LNCaP clone FGC (cell line): ENCODE results near the gene ECHS1.
"Not testable (repeated sequence)": the region's sequence is repeated elsewhere in the genome, so short reads cannot be mapped to it uniquely, and the experiment has no call there.

Source experiments
- DNase-seq: peaks from one replicate; pipeline ENCODE4 v3.0.0-alpha.2; 2011; ENCODE audit warnings: low read depth
- H3K4me3 ChIP-seq: 2 replicates; pipeline ENCODE4 v1.5.1; 2011; ENCODE audit warnings: mild to moderate bottlenecking, low read depth, low read length, control low read depth
- TF ChIP-seq, protein P1 (sequence below): IDR thresholded peaks from 2 replicates; pipeline ENCODE4 v1.5.1; 2012; ENCODE audit warnings: mild to moderate bottlenecking; ENCODE audit not compliant: control insufficient read depth, insufficient read depth; ENCODE audit errors: extremely low read depth

ECHS1 gene

DNA sequence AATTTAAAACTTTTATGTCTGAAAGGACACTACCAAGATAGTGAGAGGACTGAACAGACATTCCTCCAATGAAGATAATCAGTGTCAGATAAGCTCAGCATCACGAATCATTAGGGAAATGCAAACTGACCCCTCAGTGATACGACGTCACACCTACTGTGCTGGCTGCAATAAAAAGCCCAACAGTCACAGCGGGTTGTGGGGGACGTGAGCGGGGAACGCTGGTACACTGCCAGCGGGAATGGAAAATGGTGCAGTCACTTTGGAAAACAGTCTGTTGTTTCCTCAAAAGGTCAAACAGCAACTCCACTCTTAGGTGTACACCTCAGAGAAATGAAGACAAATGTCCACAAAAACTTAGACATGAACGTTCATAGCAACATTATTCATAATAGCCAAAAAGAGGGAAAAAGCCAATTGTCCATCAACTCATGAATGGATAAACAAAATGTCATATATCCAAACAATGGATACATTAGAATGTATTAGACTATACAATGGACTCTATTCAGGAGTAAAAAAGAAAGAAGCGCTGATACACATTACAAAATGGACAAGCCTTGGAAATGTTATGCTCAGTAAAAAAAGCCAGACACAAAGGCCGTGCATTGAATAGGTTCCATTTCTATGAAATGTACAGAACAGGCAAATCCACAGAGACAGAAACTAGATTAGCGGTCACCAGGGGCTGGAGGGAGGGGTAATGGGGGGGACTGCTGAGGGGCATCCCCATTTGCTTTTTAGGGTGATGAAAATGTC, 2.4 kb upstream of the ECHS1 start:
- TF ChIP-seq, protein P1, sequence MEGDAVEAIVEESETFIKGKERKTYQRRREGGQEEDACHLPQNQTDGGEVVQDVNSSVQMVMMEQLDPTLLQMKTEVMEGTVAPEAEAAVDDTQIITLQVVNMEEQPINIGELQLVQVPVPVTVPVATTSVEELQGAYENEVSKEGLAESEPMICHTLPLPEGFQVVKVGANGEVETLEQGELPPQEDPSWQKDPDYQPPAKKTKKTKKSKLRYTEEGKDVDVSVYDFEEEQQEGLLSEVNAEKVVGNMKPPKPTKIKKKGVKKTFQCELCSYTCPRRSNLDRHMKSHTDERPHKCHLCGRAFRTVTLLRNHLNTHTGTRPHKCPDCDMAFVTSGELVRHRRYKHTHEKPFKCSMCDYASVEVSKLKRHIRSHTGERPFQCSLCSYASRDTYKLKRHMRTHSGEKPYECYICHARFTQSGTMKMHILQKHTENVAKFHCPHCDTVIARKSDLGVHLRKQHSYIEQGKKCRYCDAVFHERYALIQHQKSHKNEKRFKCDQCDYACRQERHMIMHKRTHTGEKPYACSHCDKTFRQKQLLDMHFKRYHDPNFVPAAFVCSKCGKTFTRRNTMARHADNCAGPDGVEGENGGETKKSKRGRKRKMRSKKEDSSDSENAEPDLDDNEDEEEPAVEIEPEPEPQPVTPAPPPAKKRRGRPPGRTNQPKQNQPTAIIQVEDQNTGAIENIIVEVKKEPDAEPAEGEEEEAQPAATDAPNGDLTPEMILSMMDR, result no peak
- H3K4me3 ChIP-seq, result no peak overlapping the region
- DNase-seq, result no peak

DNA sequence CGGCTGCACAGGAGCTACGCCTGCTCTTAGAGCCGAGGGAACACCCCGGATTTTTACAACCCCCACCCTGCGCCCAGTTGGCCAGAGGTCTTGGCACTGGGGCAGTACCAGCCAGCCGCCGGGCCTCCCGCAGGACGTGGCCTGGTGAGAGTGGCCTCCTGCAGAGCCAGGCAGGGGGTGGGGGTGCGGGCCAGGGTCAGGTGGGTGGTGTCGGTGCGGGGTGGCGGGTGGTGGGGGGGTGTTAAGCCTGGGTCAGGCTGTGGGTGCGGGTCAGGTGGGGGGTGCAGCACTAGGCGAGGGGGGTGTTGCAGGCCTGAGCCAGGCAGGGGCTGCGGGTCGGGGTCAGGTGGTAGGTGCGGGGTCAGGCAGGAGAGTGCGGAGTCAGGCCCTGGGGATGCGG, 647 bp downstream of the ECHS1 start:
- TF ChIP-seq, protein P1, result no peak

DNA sequence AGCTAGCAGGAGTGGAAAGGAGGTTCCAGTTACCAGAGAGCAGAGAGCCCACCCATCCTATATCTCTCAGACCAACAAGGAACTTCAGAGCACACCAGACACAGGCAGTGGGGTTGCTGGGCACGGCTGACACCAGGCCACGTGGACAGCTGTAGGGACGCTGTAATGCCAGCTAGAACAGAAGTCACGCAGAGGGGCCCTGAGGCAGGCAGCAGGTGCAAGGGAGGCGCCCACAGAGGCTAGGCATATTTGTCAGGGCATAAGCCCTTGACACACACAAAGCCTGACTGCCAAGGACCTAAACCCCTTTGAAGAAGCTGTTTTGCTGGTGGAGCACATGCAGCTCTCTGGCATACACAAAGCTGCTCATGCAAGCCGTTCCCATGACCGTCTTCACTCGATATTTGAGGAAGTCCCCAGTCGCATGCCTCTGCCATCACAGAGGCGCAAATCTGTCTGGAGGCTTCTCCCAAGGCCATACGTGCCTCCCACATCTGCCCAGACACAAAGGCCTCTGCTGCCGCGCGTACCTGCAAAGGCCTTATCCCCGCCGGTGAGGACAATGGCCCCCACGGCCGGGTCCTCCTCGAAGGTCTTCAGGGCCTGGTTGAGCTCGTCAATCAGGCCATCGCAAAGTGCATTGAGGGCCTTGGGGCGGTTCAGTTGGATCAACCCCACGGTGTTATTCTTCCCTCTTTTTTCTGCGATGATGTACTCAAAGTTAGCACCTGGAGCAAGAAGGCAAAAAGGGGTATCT, 2.9 kb downstream of the ECHS1 start:
- no peak for DNase-seq
- TF ChIP-seq, protein P1, result no peak
- H3K4me3 ChIP-seq, result no peak overlapping the region

More for the DNA sequence above, 647 bp downstream of the ECHS1 start:
- H3K4me3 ChIP-seq, result peak overlapping the region; percentile 69
- no peak for DNase-seq

DNA sequence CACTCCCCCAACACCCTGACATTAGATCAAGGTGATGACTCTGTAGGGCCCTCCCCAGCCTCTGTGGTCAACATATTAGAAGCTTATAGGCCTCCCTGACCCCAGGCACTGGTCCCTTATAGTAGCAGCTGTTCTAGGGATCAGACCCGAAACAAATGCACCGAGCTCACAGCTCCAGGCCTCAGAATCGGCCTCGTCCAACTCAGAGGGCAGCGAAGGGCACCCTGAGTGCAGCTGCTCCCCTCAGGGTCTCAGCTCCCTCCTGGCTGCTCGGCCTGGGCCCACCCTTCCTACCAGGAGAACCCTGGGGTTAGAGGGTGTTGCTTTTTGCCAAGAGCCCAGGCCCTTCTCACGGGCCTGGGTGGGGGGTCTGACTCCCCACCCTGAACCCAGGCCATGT, 5.0 kb downstream of the ECHS1 start:
- TF ChIP-seq, protein P1, result no peak
- DNase-seq, result no peak
- H3K4me3 ChIP-seq, result no peak overlapping the region

DNA sequence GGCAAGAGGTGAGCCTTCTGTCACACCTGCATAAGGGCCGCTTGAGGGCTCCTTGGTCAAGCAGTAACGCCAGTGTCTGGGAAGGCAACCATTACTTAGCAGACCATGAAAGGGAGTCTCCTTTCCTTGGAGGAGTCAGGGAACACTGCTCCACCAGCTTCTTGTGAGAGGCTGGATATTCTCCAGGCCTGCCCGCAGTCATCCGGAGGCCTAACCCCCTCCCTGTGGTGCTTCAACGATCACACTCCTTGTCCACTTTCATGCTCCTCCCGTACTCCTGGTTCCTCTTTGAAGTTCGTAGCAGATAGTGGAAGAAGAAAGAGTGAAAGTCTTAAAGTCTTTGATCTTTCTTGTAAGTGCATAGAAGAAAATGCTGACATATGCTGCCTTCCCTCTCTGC, 5.7 kb downstream of the ECHS1 start:
- H3K4me3 ChIP-seq, DNase-seq: not testable (repeated sequence)

DNA sequence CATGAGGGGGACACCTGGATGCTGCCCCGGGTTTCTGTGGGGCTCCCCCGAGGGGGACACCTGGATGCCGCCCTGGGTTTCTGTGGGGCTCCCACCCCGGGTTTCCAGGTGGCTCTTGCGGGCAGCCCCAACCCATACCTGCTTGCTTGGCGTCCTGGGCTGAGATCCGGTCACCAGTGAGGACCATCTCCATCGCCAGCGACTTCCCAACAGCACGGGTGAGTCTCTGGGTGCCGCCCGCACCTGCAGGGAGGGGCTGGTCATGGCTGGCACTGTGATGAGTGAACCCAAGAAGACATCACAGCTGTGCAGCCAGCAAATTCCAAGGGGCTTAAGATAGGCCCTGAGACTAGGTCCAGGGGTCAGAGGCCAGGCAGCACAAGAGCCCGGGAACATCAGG, 6.4 kb downstream of the ECHS1 start:
- H3K4me3 ChIP-seq, result no peak overlapping the region

DNA sequence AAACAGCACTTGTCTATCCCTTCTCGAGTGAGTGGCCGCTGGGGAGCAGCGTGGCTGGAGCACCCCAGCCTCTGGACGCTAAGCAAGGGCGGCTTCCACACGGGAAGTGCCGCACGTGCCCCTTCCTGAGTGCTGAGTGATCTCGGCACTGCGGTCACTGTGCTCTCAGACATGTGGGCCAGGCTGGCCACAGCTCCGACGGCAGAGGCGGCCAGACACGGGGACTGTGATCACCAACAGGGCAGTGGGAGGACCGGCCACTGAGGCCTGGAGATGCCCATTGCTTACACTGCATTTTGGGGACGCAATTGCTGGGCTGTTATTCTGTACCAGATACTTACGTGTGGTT, 7.0 kb downstream of the ECHS1 start:
- DNase-seq, result no peak
- TF ChIP-seq, protein P1, result no peak
- H3K4me3 ChIP-seq, result no peak overlapping the region

More for the DNA sequence above, 6.4 kb downstream of the ECHS1 start:
- DNase-seq, result no peak
- TF ChIP-seq, protein P1, result no peak
